HG03378 (cell line): ENCODE results near the gene BRWD1.

ENCODE experiments used
- ATAC-seq: cut with Tn5 transposase; IDR thresholded peaks from one replicate; pipeline ENCODE4 v1.9.1; 2021; ENCODE audit warnings: mild to moderate bottlenecking, moderate library complexity; ENCODE audit not compliant: unreplicated experiment

Gene BRWD1

DNA sequence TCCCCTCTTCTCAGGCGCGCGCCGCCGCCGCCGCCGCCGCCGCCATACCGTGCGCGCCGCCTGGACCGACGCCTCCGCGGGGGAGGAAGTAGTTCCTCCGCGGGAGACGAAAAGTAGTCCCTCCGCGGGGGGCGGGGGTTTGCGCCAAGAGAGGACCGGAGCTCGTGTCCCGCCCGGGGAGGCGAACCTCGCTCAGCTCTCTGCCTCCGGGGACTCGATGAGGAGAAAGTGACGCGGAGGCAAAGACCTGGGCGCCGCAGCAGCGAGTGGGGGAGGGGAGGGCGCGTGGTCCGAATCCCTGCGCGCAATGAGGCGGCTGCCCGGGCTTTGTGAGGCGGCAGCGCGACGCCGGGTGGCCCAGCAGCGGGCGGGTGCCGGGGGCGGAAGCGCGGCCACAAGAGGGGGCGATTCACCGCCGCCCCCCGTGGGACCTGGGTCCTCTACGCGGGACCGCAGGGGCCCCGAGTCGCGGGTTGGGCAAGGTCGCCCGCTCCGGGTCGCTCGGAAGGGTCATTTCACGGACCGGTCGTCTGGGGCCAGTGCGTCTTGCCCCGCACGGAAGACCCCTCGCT, at the start of gene BRWD1:
Gene BRWD1, minus strand, starts transcription at position 62 of the 572 bp plus-strand sequence. CDS start 141 bp downstream, outside the sequence.
- no peak for ATAC-seq

- no peak for ATAC-seq
Measured at GRCh38 chr21:39362733-39363132, 49.3 kb upstream of the BRWD1 start.

- no peak for ATAC-seq
Measured at GRCh38 chr21:39359382-39359781, 46.0 kb upstream of the BRWD1 start.

DNA sequence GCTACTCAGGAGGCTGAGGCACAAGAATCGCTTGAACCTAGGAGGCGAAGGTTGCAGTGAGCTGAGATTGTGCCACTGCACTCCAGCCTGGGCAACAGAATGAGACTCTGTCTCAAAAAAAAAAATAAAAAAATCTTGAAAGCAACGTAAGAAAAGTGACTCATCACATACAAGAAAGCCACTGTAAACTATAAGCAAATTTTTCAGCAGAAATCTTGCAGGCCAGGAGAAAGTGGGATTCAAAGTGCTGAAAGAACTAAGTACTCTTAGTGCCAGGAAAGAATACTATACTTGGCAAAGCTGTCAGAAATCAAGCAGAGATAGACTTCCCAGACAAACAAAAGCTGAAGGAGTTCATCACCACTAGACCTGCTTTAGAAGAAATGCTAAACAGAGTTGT, 39.9 kb upstream of the BRWD1 start:
- no peak for ATAC-seq

DNA sequence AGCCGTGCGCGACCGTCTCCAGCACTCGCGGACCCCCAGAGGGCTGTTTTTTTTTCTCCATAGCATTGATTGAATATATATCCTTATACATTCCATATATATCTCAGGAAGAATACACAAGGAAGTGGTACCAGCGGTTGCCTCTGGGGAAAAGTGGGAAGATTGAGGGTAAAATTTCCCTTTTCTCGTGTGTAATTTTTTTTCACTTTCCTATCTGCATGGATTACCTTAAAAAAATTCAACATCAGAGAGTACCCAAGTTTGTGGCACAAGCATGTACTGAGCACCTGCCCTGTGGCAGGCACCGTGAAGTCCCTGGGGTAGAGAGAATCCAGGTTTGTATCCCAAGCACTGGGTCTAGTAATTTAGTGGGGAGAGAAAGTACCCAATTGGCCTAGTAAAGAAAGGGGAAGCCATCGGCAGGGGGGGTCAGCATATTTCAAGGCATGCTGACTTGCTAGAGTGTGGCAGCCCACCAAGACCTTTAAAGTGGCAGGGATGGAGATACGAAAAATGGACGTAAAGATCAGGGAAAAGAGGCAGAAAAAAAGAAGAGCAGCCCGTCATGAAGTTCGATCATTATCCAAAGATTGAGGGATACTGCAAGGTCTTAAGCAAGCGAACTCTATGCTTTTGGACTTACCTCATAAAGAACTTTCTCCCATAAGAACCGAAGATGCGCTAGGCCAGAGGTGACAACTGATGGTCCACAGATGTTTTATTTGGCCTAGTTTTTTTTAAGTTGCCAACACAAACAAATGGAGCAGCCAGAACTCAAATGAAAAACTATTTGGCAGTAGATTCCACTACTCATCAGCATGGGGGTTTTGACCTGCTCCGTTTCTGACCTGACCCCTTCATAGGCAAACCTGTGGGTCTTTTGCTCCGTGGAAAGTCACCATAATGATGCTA, 36.9 kb upstream of the BRWD1 start:
- no peak for ATAC-seq

DNA sequence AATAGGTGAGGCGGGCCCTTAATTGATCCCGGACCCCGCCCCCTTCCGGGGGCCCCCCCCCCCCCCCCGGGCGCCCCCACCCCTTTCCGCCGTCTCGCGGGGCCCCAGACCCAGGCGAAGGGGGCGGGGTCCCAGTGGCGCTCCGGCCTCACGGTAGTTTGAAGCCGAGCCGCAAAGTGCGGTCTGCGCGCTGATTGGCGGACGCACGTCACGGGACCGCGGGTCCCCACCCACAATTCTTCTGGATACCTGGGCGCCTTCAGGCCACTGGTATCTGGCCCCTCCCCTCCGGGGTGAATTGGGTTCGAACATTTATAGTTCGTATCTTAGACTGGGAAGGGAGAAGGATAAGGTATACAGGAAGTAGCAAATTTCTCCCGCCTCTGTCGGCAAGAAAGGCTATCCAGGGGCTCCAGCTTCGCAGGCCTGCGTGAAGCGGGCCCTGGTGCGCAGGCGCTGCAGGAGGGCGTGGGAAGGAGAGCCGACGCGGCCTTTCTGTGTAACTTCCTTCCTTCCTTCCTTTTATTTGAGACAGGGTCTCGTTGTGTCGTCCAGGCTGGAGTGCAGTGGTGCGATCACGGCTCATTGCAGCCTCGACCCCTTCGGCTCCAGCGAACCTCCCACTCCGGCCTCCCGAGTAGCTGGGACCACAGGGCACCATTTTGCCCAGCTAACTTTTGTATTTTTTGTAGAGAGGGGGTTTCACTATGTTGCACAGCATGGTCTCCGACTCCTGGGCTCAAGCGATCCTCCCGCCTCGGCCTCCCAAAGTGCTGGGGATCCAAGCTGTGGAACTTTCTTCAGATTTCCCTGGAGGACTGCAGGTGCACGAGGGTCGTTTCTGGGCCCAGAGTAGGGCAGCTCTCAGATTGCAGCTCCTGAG, 36.0 kb upstream of the BRWD1 start:
- ATAC-seq, result peak; percentile 89

DNA sequence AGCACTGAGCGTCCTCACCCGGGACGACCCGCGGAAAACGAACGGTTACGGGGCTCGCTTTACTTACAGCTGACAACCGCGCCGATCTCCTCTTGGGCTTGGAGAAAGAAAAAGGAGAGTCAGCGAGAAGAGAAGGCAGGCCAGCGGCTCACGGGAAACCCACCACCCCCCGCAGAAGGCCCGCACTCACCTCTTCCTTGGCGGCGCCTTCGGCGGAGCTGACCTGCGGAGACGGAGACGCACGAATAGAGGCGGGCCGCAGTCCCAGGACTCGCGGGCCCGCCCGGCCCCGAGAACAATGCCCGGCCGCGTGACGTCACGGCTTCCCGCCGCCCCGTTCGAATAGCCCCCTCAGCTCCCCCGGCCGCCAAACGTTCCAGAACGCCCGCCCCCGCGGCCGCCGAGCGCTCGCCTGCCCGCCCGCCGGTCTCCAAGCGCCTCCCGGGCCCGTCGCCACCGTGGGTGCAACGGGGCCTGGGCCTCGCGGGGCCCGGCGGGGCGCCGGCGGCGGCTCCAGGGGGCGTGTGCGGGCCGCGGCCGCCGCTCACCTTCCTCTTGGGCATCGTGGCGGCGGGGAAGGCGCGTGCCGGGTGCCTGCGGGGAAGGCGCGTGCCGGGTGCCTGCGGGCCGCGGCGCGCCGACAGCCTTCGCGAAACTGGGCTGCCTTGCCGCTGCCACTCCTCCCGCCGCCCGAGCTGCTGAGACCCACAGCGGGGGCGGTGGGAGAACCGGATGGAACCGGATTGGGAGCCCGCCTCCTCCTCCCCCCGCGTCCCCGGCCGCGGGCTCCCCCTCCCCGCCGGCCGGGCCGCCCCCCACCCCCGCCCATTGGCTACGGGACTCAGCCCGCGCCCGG, 35.2 kb upstream of the BRWD1 start, which contains the start of gene HMGN1:
Gene HMGN1, minus strand, starts transcription at position 734 of the 856 bp plus-strand sequence. Its CDS starts 171 bp downstream, at position 563.
- peak; percentile 32 for ATAC-seq

GRCh38 chr21:39348040-39348354, 34.6 kb upstream of the BRWD1 start:
- peak; percentile 1 for ATAC-seq

DNA sequence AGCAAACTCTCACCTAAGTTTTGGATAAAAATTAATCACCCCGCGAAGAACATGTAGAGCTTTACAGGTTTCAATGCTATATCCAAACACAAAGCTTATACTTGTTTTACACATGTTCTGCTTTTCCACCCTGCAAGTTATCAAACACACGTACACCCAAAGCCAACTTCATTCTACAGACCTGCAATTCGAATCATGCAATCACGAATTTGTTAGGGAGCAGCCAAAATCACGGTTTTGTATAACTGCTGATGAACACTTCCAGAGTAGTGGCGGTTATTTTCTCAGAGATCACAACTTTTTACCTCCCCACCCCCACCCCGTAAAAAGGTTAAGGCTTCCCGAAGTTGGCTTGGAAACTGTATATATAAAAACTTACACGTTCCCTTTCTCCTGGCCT, 34.1 kb upstream of the BRWD1 start:
- no peak for ATAC-seq

DNA sequence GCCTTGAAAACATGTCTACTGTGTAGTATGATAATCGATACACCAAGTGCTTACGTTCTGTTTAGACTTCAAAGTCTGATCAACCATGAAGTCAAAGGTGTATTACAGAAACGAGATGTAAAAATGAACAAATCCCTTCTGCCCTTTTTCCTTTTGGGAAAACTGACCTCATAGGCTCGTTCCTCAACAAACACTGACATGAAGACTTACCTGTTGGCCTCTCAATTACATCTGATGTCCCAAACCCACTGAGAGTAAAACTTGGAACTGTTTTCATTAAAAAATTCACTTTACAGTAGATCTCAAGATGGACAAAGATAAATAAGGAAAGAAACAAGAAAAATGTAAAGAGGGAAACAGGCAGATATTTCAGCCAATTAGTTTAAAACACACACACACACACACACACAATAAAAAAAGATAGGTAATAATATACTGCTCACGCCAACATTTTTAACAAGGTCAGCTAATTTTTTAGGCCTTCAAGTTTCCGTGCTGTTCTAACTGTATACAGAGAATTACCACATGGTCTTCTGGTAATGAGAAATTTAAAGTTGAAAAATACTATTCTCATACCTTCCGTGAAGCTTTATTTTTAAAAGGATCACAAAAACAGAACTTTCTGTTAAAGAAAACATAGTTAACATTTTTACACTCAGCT, 33.4 kb upstream of the BRWD1 start:
- ATAC-seq, result no peak

DNA sequence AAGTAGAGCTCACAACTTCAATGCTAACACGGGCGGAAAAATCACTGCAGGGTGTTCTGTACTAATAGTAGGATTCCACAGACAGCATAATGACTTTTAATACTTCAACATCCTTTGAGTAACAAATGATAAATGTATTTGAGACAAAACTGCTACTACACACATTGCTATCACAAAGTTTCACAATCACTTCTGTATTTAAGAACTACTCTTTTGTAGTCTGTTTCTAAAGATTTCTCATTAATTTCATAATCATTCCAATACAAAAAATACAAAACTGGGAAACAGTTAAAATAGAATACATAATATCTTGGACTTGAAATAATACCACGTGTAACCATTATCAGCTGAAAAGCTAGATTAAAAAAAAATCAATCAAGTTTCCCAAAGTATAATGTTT, 32.8 kb upstream of the BRWD1 start:
- ATAC-seq, result no peak

DNA sequence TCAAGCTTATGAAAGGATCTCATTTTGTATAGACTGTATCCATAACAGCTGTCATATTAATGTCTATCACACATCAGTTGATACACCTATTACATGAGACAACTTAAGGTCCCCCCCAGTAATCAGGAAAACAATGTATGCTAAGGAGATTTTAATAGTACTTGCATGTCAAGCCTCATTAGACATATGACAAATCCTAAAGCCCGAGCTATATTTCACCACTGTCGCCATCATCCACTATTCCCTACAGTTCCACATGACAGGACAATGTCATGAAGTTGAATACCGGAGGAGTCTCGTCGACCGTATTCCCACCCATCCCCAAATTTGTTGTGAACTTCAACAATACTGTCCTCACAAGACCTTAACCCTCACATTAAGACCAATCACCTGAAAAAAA, 32.0 kb upstream of the BRWD1 start:
- no peak for ATAC-seq

- no peak for ATAC-seq
Measured at GRCh38 chr21:39344848-39345247, 31.4 kb upstream of the BRWD1 start.

GRCh38 chr21:39341249-39341923, 28.0 kb upstream of the BRWD1 start:
- no peak for ATAC-seq

DNA sequence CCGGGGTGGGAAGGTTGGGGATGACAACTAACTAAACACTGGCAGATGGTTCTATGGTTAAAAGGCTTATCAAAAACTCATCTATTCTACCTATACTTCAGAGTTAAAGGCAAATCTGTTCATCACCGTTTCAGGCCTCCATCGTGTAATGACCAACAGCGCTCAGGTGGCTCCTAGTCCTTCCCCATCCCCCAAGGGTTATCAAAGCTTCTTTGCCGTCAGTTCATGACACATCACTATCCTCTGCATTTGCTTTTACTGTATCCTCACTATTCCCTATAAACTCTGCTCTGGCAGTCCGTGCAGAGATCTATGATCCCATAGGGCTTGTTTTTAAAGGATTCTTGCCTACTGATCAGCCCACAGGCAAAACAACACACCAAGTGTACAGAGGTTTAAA, 27.3 kb upstream of the BRWD1 start:
- no peak for ATAC-seq

GRCh38 chr21:39339231-39339630, 25.8 kb upstream of the BRWD1 start:
- ATAC-seq, result no peak

DNA sequence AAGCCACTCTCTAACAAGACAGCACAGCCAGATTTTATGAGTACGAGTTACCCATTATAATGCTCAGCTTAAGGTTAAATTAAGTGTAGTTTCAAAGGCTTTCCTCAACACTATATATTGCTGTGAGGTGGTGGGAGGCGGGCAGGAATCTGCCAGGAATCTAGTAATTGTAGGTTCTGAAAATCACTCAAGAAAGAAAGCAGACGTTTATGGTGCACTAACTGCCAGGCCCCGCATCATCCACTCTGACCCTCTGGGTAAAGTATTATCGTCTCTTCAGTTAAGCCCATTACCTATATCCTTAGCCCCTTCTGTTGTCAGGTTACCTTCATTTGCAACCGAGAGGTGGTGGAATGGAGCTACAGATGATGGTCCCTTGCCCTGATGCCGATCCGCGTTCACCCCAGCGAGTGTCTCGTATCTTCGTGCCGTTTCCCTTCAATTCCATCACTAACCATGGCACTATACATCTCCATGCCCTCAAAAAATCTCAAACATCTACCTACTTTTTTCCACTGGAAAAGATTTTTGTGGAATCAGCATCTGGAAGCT, 23.1 kb upstream of the BRWD1 start:
- ATAC-seq, result no peak

DNA sequence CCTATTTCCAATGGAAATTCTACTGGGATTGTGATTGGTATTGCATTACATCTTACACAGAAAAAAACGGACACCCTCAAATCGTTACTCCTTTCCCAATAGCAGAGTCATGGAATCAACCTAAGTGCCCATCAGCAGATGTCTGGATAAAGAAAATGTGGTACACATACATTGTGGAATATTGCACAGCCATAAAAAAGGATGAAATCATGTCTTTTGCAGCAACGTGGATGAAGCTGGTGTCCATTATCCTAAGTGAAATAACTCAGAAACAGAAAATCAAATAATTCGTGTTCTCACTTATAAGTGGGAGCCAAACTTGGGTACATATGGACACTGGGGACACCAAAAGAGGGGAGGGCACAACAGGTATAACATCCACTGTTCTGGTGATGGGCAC, 21.2 kb upstream of the BRWD1 start:
- ATAC-seq, result no peak

- no peak for ATAC-seq
Measured at GRCh38 chr21:39332175-39332574, 18.7 kb upstream of the BRWD1 start.
